Stimulated activated CD8-positive, alpha-beta memory T cell treated with anti-CD3 and anti-CD28 coated beads, Interleukin-4, amount 100 ng/mL, for 4 hours (primary cell): ENCODE data around the gene MME.
"Not testable (repeated sequence)": the region's sequence is repeated elsewhere in the genome, so short reads cannot be mapped to it uniquely, and the experiment has no call there.

Experiments used
- DNase-seq, 2 donors: peaks; one replicate each; pipeline ENCODE4 v3.0.0-alpha.2; 2020; ENCODE audit warnings: low read depth in 2 of 2, low spot score in 1 of 2

MME gene

DNA sequence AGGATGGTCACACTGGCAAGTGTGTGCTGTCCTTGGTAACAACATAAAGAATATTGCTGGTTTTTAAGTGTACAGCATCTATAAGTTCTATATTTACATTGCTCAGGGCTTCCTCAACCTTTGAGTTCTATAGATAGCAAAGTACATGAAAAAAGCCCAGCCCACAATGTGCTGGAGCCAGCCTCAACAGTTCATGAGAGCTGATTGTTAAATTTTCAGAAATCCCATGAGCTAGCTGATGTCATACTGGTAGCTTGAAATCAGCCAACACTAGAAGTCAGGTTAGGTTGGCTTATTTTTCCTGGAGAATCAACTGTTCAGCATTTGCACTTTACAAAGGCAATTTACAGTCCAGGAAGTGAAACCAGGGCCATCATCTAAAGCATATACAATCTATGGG lies 110.6 kb downstream of the MME start:
- no peak for DNase-seq

DNA sequence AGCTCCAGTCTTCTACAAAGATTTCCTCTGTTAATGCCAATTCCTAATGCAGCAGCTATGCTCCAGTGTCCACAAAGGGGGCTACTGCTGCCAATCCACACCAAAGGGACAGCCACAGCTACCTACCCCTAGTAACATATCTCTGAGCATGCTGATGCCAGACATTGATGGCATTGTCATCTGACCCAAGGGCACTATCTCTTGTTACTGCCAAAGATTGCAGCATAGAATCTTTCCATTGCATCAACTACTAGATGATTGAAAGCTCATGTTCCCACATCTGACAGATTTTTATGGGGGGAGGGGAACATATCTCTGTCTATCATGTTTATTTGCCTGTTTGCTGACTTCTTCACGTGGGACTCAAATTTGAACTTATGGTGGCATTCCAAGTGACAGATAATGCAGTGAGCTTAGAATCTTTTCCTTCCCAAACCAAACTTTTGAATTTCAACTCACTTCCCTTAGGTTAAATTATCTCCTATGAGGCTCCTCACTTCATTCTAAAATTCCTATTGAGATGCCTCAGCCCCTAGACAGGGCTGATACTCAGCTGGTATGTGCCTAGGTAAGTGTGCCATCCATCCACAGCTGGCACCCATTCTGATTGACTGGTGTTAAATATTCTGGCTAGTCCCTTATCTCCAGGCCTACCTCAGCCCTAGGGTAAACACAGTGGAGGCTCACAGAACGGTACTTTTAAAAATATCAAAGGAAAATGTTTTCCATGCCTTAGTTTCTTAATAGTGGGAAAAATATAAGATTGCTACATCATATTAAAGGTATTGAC lies 113.0 kb downstream of the MME start:
- DNase-seq = no peak

DNA sequence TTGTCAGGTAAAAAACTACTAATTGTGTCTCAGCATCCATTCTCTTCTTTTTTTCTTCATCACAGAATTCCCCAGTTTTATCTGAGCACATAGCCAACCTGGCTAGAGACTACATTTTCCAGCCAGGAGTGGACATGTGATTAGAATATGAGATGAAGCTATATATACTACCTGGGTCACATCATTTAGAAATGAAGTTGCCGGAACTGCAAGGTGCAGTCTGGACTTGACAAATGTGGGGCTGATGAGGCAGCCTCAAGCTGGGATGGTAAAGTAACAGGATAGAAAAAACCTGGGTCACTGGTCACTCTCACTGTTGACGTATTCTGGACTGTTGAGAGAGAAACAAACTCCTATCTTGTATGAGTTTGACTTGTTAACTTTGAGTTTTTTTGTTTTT lies 113.7 kb downstream of the MME start:
- DNase-seq = no peak

DNA sequence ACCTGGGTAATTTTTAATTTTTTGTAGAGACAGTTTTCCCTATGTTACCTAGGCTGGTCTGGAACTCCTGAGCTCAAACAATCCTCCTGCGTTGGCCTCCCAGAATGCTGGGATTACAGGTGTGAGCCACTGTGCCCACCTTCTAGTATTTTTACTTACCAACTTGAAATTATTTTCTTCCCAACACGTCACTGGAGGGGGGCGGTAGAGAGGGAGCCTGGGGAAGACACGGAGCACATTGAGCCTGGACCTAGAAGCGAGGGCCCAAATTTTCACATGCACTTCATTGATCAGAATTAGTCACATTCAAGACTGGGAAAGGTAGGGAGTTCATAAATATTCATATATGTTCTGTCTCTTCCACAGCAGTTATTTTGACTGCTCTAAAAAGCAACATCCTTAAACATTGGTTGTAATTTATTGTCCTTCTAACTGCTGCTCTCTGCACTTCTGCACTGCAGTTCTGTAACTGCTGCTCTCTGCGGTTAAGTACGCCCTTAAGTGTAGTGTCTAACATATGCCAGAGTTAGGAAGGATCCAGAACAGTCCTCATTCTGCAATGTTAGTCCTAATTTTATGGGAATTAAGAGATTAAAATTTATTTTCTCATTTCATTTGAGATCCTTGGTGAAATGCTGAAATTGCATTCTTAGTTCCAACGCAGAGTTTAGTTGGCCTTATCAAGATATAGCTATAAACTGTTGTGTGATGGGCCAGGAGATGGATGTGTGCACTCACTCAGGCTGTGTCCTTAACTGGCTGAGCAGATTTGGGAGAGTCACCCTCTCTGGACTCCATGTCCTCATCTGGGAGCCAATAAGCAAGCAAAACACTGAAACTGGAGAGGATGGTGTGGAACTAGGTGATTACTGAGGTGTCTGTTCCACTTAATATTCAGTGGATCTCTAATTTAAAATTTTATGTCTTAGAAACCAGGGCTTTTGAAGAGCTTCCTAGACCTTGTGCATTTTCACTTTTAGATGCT lies 115.1 kb downstream of the MME start:
- DNase-seq = no peak

DNA sequence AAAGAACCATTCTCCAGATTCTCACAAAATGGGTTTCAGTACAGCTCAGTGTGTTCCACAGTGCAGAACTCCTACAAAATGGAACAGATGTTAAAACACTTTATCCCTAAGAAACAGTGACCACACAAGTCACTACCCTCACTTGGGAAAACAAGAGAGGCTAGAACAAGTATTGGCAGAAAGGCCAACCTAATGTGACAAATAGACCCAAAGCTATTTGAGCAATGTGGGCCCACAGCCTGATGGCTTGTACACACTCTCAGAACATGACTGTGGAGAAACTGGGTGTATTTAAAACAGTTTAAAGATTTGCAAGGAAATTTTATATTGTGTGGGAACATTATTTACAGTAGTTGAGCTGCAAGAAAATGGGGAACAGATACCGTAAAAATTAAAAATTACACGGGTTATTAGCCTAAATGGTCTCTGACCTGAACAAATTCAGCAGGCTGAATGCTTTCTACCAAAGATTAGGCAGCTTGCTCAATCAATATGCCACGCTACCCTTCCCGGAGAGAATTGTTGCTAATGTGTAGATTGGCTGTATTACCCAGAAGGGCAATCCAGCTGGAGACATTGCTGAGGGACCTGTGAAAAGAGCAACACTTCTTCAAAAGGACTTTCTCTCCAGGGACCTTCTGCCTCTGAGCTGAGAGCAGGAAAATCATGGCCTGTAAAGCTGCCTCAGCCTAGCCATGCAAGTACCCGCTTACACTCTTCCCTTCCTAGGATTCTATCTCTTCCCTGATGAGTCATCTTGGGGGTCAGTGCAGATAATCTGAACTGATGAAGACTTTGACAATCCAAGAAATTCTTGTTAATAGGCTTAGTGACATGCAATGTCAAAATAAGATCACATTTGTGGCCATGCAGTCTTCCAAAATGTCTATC lies 116.3 kb downstream of the MME start:
- no peak for DNase-seq

DNA sequence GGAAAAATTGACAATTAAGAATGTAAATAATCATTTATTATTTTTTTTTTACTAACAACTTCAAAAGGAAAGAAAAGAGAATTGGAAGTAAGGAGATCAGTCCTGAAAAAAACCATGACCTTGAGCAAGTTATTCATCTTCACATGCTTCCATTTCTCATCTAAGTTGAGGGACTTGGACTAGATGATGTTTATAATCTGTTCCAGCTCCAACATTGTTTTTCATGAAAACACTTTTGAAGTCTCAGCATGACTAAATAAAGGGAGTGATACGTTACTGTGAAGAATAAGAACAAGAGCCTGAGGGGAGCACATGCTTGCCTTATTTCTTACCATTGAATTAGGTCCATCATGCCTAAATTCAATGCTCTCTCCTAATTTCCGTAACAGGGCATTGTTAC lies 117.7 kb downstream of the MME start:
- DNase-seq = no peak

DNA sequence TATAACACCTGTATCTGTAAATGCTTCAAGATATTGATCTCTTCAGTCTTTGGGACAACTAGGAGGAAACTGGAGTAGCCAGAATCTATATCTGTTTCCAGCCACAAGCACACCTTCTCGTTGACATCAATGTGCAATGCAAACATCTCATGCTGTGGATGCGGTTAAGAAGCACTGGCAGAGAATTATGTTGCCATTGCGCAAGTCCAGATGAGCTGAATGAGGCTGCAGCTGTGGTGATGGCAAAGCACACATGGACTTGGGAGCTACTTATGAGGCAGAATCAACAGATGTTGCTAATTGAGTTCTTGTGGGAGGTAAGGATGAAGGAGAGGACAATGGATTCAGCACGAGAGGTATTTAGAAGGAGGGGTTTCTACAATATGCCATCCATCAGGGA lies 122.5 kb downstream of the MME start:
- DNase-seq = no peak

DNA sequence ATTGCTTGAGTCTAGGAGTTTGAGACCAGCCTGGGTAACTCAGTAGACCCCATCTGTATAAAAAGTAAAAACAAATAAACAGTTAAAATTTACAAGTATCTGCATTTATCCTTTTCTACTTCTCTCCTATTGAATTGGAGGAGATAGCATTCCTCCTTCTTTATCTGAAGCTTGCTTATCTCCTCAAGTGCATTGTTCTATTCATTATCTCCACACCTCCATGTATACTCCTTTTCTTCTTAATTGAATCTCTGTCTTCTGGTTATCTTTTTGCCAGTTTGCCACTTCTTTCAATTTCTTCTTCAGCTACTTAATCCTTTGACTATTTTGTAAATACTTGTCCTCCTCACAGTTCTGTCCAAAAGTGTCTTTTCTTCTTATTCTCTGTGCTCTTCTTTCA lies 124.7 kb downstream of the MME start:
- DNase-seq = no peak

DNA sequence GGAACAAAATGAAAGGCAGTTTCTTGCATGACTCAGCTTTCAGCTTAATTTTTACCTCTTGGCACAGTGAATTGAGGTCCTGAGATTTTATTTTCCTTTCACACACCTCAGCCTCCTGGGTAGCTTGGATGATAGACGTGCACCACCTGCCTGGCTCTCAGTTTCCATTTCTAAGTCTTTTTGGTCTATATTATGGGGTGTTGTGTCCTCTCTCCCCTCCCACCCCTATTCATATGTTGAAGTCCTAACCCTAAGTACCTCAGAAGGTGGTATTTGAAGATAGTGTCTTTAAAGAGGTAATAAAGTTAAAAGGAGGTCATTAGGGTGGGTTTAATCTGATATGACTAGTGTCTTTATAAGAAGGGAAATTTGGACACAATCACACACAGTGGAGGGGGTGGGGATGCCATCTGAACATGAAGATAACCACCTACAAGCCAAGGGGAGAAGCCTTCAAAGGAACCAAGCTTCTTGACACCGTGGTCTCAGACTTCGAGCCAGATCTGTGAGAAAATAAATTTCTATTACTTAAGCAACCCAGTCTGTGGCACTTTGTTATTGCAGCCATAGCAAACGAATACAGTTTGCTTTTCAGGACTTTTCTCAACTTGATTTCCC lies 128.2 kb downstream of the MME start:
- DNase-seq = no peak

DNA sequence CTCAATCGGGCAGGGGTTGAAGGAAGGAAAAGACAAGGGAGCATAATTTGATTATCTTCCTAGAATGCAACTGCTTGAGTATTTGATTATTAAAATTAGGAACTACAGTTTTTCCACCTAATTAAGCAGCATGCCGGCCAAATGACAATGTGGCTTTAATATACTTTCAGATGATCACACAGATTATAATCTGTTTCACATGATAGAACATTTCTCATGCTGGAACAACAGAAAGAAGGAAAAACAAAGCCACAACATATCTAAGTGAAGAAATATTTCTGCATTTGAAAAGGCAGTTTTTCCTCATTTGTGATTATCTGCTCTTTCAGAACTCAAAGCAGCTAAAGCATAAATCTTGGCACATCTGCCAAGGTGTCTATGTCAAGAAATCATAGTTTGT lies 130.6 kb downstream of the MME start:
- DNase-seq = no peak

DNA sequence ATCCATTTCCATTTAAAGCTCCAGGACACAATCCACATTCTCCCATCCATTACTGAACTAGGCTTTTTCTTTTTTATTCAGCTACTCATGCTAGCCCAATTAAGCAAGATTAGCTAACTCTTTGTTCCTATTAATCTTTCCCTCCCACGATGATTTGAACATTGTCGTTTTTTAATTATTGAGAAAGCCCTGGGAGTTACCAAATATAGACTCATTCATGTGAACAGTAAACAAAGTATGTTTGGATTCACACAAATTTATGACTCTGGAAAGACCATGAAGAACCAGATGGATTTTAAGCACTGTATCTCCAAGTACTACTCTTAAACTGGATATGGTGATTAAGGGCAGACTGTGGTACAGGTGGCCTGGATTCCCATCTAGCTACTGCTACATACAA lies 131.1 kb downstream of the MME start:
- no peak for DNase-seq

DNA sequence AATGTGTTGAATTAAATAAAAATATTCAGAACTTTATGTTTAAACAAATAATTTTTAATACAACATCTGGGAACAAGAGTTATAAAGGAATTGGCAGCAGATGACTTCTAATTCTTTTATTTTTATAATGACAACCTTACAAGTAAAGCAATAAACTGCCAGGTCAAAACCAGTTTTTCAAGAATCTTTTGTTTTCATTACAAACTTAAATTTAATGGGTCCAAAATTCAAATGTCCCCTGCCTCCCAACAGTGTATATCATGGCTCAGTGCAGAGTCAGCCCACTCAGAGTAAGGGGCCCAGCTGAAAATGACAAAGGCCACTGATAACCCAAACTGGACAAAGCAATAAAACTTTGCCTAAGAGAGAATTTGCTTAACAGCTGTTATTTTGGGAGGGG lies 131.8 kb downstream of the MME start:
- no peak for DNase-seq

DNA sequence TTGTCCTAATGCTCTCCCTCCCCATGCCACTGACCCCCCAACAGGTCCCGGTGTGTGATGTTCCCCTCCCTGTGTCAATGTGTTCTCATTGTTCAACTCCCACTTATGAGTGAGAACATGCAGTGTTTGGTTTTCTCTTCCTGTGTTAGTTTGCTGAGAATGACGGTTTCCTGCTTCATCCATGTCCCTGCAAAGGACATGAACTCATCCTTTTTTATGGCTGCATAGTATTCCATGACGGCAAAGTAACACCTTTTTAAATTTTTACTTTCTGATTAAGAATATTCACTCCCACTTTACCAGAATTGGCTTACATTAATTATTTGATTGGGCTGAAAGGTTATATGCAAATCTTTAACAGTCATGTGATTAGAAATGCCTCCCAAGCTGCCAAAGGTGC lies 135.9 kb downstream of the MME start:
- DNase-seq = not testable (repeated sequence)

DNA sequence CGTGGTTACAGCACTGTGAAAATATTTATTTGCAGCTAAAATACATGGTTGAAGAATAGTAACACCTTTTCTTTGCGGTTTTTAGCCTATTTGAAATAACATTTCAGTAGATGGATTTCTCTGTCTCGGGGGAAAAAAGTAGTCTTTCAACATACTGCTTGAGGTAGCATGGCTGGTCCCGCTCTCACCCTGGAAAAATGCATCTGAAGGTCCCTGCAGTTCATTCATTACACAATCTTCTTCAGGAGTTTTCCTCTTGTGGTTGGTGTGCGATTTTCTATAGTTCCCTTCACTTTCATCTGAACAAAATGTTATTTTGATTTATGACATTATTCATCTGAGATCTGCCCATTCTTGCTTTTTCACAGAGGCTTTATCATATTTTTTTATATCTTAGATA lies 137.5 kb downstream of the MME start:
- DNase-seq = no peak

DNA sequence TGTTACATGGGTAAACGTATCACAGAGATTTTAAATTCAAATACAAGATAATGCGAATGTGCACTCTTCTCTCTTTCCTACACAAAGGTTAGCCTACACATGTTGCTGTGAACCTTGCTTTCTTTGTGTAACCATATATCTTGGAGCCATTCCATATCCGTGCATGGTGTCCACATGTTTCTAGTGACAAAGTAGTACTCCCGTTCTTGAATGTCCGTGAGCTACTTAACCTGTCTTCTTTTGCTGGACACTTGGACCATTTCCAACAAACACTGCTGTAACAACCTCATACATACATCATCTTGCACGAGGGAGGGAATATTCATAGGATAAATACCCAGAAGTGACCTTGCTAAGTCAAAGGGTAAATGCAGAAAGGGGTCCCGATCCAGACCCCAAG lies 138.3 kb downstream of the MME start:
- no peak for DNase-seq

DNA sequence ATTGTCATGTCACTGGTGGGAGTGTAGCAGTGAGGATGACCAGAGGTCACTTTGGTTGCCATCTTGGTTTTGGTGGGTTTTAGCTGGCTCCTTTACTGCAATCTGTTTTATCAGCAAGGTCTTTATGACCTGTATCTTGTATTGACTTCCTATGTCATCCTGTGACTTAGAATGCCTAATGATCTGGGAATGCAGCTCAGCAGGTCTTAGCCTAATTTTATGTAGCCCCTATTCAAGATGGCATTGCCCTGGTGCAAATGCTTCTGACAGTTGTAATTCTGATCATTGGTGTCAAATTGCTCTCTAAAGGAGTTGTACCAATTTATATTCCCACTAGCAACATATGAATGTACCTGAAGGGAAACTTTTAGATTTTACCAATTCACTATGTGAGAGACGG lies 139.0 kb downstream of the MME start:
- DNase-seq = no peak

DNA sequence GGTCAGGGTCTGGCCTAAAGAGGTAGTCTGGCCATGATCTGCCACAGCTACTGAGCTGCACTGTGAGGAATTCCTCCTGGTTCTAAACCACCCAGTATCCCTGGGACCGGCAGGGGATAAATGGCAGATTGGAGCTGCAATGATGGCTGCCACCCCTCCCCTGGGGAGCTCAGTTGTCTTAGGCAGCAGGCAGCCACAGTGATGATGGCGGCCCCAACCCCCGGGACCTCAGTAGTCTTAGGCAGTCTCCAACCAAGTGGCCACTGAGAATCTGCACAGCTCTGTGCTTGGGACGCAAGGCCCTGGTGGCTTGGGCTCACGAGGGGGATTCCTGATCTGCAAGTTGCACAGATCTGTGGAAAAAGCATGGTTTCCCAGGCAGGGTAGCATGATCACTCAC lies 145.3 kb downstream of the MME start:
- DNase-seq = no peak

DNA sequence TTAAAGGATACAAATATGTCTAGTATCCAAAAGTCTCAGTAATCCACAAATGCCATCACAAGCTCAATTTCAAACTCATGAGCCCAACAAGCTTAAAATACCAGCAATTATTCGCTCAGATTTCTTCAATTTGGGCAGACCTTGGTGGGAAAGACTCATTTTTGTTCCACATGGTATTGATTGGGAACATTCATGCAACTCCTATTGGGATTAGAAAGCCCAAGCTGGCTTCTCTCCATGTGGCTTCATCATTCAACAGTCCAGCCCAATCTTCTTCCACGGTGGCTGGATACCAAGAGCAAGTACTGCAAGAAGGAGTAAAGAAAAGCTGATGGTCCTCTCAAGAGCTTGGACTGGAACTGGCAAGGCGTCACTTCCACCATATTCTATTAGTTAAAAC lies 147.0 kb downstream of the MME start:
- no peak for DNase-seq

DNA sequence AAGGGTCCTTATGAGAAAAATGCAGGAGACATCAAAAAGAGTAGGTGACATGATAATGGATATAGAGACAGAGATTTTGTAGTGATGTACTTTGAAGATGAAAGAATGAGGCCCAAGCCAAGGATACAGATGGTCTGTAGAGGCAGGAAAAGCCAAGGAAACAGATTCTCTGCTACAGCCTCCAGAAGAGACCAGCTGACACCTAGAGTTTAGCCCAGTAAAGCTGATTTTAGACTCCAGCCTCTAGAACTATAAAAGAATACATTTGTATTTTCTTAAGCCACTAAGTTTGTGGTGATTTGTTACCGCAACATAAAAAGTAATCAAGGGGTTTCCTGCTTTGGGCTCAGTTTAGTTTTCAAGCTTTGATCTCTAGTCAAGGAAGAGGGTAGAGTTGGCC lies 148.6 kb downstream of the MME start:
- no peak for DNase-seq

DNA sequence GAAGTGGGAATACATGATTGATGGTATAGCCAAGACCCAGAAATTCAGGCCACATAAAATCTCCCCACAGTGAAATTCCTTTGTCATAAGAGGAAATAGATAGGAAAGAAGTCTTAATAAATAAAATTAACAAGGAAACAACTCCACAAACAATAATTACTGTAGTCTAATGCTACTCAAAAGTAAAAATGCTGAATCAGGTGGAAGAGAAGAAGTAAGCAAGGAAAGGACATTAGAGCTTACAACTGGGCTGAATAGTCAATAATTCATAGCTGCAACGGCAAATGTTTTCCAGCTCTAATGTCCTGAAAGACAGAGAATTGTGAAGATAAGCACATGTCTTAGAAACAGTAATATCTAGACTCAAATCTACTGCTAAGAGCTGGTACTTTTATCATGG lies 149.0 kb downstream of the MME start:
- DNase-seq = no peak

DNA sequence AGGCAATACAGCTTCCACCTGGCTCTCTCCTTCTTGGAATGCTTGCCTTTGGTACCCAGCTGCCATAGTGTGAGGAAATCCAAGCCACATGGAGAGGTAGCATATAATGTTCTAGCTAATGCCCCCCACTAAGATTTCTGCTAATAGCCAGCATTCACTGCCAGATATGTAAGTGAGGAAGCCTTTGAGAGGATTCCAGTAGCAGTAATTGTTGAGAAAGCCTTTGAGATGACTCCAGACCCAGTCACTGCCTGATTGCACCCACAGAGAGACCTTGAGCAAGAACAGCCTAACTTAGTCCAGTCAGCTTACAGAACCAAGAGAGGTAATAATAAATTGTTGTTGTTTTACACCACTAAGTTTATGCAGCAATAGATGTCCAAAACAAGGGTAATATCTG lies 150.3 kb downstream of the MME start:
- DNase-seq = no peak
